ENCODE measurements around the gene PCDH10.

DNA sequence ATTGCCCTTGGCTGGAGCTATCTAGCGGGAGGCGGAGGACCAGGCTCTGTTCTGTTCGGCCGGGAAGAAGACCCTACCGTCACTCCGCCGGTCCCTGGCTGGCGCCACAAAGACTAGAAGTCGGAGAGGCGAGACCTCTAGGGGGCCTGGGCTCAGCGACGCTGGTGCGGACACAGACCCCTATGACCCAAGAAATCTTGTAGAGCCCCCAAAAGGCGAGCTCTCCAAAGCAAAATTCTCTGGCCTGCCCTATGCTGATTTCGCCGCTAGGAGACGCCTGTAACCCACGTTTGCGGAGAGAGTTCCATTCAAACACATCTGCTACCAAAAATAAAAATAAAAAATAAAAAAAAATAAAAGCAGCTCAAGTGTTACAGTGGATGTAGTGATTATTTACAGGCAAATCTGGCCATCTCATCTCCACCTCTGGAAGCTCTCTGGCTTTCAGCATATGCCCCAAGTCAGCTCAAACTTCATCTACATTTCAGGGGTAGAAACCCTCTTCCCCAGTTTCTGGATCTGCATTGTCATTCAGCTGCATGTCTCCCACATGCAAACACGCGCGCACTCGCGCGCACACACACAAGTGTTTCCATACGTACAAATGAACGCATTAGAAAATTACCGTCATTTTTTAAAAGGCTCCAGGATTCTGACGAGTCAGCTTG lies 2.4 kb upstream of the PCDH10 start:
- TF ChIP-seq POLR2A (IDR thresholded peaks at IDR 0.05) = no peak
- TF ChIP-seq, protein P1, sequence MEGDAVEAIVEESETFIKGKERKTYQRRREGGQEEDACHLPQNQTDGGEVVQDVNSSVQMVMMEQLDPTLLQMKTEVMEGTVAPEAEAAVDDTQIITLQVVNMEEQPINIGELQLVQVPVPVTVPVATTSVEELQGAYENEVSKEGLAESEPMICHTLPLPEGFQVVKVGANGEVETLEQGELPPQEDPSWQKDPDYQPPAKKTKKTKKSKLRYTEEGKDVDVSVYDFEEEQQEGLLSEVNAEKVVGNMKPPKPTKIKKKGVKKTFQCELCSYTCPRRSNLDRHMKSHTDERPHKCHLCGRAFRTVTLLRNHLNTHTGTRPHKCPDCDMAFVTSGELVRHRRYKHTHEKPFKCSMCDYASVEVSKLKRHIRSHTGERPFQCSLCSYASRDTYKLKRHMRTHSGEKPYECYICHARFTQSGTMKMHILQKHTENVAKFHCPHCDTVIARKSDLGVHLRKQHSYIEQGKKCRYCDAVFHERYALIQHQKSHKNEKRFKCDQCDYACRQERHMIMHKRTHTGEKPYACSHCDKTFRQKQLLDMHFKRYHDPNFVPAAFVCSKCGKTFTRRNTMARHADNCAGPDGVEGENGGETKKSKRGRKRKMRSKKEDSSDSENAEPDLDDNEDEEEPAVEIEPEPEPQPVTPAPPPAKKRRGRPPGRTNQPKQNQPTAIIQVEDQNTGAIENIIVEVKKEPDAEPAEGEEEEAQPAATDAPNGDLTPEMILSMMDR (IDR thresholded peaks at IDR 0.05) = peak; percentile 21 to 81 (median 61)

Data from esophagus squamous epithelium (tissue), 4 donors.